8988T (cell line): ENCODE results near the gene BFSP2.

Source experiments
- DNase-seq: peaks from one replicate; pipeline ENCODE4 v3.0.0; 2011

BFSP2 gene

GRCh38 chr3:133424937-133425869 lies 25.3 kb downstream of the BFSP2 start:
- no peak for DNase-seq

- no peak for DNase-seq
These were observed 26.0 kb downstream of the BFSP2 start for GRCh38 chr3:133425898-133426297.

DNA sequence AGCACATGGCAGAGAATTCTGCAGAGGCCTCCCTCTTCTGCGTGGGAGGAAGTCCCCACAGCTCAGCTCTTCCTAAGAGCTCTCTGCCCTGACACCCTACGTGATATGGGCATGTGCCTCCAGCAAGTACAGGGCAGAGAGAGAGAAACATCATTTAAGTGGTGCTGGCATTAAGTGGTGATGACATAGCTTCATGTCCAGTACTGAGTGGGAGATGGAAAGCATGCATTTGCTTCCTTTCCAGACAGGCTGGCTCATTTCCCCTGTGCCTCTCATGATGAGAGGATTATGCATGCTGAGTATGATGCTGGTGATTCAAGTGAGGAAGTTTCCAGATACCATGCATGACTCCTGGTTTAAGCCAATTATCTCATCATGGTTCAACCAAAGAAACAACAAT lies 26.9 kb downstream of the BFSP2 start:
- DNase-seq = no peak

- no peak for DNase-seq
These were observed 28.7 kb downstream of the BFSP2 start for GRCh38 chr3:133428552-133428951.

DNA sequence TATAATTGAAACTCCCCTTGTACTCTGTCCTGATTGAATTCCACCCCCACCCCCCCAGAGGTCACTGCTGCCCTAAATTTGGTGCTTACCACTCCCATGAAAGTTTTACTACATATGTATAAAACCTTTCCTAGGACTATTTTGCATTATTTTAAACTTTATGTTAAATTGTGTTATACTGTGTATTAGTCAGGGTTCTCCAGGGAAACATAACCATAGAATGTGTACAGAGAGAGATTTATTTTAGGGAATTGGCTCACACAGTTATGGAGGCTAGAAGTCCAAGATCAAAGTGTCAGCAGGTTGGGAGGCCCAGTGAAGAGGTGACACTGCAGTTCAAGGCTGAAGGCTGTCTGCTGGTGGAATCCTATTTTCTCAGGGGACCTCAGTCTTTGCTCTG lies 29.2 kb downstream of the BFSP2 start:
- DNase-seq = no peak

DNA sequence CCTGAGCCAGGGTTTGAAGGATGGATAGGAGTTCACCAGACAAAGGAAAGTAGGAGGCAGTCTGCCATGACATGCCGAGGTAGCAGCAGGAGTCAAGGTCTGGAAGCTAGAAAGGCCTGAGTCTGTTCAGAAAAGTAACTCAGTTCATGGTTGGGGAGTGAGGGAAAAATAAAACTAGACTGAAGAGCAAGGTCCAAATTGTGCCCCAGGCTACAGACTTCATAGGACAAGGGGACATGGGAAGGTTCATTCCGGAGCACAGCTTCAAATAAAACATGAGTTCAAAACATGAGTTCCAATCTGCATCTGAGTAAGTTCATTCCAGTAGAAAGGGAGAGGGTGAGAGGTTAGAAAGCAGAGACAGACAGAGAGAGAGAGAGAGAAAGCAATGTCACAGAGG lies 39.7 kb downstream of the BFSP2 start:
- DNase-seq = no peak

DNA sequence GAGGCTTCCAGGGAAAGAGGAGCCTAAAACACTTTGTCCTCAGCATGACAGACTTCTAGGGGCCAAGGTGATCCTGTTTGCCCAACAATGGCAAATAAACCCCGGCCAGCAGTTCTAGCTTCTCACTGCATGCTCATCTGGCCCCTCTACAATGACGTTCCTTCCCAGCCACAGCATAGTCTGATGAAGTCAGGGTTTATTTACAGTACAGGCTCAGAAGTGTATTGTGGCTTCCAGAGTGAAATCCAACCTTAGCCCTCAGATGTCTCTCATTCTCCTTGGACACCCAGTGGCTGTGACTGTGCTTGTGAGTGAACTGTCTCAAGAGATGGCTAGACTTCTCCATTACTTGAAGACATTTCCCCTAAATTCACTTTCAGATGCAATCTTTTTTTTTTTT lies 40.8 kb downstream of the BFSP2 start:
- DNase-seq = no peak

DNA sequence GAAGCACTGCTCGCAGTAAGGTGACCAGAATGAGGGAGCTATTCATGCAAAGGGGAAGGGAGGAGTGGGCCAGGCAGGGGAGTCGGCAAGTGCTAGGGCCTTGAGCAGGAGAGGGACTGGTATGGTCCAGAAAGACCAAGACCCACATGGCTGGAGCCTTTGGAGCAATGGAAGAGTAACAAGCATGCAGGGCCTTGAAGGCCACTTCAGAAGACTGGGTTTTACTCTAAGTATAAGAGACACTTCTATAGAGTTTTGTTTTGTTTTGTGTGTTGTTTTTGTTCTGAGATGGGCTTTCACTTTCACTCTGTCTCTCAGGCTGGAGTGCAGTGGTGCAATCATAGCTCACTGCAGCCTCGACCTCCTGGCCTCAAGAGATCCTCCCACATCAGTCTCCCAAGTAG lies 42.0 kb downstream of the BFSP2 start:
- DNase-seq = no peak

DNA sequence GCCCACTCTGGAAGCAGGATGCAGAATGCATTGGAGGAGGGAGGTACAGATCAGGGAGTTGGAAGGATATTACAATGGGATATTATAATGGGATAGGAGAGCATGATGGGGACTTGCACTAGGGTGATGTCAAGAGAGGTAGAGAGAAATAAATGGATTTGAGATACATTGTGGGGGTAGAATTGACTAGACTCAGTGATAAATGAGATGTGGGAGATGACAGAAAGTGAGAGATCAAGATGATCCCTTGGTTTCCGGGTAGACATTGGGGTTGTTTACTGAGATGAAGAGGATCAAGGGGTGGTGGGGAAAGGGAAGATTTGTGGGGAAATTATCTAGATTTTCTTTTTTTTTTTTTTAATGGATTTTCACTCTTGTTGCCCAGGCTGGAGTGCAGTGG lies 42.7 kb downstream of the BFSP2 start:
- DNase-seq = no peak

DNA sequence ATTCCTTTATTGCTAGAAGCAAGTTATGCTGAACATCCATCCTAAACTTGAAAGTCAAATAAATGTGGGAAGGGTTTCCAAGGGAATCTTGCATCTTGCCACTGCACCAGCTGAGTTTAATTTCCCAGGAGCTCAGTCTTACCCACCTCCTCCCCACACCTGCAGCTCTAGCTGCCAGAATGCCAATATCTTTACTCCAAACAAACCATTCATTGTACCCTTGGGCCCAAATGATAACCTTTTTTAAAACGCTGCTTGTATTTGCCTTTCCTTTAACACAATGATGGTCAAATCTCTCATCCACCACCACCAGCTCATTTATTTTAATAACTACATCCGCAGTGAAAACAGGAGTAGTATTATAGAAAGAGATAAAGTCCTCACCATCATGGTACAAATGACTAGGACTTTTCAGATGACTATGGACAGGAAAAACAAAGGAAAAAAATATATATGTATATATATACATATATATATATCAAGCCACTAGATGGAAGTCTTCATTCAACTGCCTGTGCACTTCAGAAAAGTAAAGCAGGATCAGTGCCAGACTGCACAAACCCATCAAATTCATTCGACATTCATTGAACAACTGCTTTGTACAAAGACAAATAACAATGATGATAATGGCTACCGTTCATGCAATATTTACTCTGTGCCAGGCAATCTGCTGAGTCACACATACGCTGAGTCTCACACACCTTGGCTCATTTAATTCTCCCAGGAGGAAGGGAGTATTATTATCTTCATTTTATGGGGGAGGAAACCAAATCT lies 44.0 kb downstream of the BFSP2 start:
- DNase-seq = no peak

DNA sequence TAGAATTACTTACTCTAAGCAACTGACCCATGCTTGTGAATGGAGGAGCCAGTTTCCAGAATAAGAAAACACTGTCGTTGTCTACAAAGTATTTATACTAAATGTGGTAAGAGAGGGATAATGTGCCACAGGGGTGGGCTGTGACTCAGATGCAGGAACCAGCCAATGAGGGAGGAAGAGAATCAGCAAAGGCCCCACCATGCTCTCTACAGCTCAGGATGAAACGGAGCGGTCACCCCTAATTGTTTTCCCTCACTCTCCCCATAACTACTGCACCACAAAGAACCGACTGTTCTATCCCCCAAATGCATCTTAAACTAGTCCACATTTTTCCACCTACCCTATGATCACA lies 44.5 kb downstream of the BFSP2 start:
- no peak for DNase-seq

DNA sequence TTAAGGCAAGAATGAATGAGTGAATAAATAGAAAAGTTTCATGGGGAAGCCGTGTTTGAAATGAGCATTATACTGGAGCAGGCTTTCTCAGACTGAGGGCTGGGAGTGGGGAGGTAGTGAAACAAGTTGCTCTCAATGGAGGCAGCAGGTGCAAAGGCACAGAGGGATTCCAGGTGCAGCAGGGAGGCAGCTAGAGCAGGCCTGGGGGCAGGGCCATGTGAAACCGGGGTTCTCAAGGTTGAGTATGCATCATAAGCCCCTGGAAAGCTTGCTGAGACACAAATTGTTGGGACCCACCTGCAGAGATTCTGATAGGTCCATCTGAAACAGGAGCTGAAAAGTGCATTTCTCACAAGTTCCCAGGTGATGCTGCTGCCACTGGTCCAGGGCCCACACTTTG lies 45.3 kb downstream of the BFSP2 start:
- no peak for DNase-seq

DNA sequence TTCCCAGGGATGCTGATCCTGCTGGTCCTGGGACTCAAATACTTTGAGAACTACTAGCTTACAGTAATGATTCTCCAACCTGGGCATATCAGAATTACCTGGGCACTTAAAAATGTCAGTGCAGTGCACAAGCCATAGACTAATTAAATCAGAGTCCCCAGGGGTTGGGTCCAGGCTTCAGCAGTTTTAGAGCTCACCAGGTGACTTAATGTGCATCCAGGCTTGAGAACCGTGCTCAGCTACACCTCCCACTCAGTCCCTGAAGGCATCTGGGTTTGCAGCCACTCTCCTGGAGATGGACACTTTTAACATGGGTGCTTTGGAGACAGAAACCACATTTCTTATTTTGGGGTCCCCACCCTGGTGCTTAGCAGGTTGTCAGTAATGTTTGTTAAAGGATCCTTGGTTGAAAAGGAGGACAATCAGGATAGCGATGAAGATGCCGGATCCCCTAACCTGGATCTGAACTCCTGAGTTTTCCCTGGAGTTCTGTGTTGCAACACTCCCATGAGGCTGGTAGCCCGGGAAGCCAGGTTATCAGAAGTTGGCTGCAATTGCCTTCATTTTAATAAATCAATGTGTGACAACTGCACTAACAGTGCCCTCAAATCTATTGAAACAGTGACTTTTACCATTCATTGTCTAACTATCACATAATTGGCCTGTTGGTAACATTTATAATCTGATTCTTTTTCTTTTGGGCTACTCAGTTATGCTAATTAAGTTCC lies 48.1 kb downstream of the BFSP2 start:
- no peak for DNase-seq

DNA sequence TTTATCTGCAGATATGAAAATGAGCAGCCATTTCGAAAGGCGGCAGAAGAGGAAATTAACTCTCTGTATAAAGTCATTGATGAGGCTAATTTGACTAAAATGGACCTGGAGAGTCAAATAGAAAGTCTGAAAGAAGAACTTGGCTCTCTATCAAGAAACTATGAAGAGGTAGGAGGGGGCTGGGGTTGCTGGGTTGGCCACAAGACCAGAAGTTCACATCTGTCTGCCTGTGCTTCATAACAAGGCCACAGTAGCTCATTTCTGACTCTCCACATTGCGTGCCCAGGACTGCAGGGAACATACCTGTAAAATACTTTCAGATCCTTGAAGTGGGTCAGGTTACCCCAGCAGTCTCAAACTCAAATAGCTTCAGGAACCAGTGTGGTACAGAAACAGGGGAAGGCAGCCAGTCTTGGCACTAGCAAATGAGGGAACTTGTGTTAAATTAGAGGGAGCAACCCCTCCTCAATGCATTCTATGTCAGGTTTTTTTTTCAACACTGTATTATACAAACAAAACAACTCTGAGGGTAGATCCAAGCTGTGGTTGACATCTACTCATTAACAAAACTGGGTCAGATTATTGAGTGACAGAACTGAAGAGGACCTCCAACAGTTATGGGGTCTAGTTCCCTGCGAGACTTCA lies 48.7 kb downstream of the BFSP2 start:
- no peak for DNase-seq

- DNase-seq = no peak
These were observed 51.5 kb downstream of the BFSP2 start for GRCh38 chr3:133451309-133451708.

DNA sequence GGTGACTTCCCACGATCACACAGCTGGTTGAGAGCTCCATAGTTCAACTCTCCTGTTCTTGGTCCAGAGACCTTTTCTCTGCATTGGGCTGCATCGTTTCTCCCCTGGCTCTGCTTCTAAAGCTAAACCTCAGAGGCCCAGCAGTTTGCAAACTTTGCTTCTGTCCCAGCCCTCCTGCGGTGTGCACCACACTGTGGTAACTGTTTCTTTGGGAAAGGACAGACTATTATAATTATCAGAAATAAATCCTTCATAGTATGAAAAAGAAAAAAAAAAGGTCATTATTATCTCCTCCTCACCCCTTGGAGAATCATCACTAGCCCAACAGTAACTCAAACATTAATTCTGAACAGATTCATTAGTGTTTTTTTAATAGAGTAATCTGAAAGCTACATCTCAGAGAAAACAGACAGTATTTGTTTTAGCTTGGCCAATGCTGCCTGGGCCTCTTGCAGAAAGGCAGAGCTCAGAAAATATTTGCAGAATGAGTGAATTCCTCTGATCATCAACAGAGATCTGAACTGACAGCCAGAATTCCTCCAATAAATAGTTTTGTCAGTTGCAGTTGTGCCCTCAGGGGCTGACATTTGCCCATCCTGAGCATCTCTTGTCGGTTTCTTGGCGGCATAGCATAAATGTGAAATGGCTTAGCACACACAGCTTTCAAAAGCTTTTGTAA lies 52.9 kb downstream of the BFSP2 start:
- no peak for DNase-seq

DNA sequence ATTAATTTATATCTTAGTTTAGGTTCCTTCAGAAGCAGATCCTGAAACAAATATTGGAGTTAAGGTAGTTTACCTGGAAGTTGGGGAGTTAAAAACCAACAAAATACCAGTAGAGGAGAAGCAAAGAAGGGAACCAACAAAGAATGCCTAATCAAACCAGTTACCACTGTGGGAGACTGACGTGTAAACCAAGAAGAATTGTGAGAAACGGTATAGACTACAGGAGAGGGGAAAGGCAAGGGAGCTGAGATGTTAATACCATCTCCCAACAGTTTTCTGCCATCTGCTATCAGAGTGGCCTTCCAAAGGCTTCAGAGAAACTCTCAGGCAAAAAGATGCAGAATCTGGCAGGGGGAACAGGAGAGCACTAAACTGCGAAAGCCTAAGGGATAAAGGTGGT lies 53.5 kb downstream of the BFSP2 start:
- no peak for DNase-seq

DNA sequence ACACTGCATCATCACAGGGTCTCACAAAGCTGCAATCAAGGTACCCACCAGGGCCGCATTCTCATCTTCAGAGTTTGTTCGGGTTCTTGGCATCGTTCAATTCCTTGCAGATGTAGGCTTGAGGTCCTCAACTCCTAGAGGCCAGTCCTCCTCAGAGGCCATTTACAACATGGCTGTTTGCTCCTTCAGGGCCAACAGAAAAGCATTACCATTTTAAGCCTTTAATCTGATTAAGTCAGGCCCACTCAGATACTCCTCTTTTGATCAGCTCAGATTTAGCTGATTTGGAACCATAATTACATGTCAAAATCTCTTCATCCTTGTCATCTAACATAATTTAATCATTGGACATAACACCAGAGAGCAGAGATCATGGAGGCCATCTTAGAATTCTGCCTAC lies 55.4 kb downstream of the BFSP2 start:
- no peak for DNase-seq

DNA sequence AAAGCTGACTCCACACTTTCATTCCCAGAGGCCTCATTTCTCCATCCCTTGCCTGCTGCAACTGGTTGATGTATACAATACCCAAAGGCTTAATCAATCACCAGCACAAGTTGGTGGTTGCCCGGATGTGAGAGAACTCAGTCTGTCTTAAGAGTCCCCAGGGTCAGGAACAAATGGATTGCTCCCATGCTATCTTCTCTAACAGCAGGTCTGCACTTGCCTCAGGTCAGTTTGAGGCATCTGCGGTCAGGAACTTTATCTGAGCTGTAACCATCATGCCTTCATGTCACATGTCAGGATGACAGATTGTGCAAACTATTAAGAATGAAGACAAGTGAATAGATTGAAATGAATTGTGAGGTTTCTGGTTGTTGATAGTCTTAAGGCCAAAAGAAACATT lies 56.1 kb downstream of the BFSP2 start:
- DNase-seq = no peak

DNA sequence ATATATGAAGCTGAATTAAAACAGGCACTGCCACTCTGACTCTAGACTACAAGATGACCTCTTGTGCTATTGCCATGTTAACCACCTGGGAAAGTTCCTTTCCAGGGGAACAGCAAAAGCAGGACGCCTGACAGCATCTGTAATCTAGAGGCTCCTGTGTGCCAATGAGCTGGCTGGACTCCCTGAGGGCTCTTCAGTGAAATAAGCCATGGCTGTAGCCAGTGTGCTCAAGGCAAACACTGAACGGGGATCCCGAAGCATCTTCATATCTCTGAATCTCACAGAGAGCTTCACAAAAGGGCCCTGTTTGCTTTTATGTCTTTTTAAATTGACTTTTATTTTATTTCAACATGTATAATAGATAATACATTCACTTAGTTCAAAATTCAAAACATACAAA lies 57.2 kb downstream of the BFSP2 start:
- no peak for DNase-seq

DNA sequence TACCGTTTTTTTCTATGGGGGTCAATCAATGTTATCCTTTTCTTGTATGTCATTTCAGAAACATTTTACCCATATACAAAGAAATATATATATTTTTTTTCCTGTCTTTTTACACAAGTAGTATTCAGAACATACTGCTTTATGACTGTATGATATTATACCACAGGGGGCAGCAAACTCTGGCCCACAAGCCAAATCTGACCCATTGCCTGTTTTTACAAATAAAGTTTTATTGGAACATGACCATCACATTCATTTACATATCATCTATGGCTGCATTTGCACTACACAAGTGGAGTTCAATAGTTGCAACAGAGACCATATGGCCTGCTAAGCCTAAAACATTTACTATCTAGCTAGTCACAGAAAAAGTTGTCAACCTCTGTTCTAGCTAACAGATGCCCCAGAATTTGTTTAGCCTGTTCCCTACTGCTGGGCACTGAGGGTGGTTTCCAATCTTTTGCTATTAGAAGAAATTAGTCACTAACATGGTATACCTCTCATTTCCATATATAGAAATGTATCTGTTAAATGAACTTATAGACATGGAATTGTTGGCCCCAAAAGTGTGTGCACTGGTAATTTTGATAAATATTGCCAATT lies 57.7 kb downstream of the BFSP2 start:
- DNase-seq = no peak

DNA sequence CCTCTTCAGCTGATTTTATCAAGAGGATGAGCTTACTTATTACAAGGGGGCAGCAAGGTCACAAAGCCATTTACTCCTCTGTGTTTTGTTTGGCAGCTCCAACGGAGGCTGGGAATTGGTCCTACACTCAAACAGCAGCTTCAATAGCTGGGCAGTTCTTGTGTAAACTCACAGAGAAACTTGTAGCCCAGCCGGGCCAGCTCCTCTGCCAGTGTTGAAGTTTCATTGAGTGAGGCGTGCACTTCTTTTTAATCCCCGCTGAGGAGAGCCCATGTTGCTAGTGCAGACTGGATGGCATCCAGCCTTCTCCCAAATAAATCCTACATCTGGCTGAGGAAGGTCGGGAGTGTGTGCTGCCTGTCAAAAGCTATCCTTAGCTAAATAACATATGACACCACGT lies 59.5 kb downstream of the BFSP2 start:
- DNase-seq = no peak
